Skeletal muscle satellite cell (primary cell): ENCODE measurements around the gene GPER1.
"Not testable (repeated sequence)": the region's sequence is repeated elsewhere in the genome, so short reads cannot be mapped to it uniquely, and the experiment has no call there.

Experiments
- H3K27me3 ChIP-seq: 2 replicates; pipeline ENCODE4 v1.7.0; 2013; ENCODE audit warnings: low read length; ENCODE audit not compliant: control insufficient read depth, insufficient read depth
- H3K36me3 ChIP-seq: 2 replicates; pipeline ENCODE4 v1.7.0; 2013; ENCODE audit warnings: mild to moderate bottlenecking, control low read depth, low read length; ENCODE audit not compliant: insufficient read depth
- H3K4me1 ChIP-seq: 2 replicates; pipeline ENCODE4 v1.7.0; 2013; ENCODE audit warnings: low read length; ENCODE audit not compliant: control insufficient read depth, insufficient read depth
- H3K4me2 ChIP-seq: 2 replicates; pipeline ENCODE4 v1.7.0; 2013; ENCODE audit warnings: mild to moderate bottlenecking, low read length
- H3K4me3 ChIP-seq: 2 replicates; pipeline ENCODE4 v1.7.0; 2013; ENCODE audit warnings: low read length
- H3K9ac ChIP-seq: 2 replicates; pipeline ENCODE4 v1.7.0; 2013; ENCODE audit warnings: mild to moderate bottlenecking, low read depth, low read length, moderate library complexity
- H3K9me3 ChIP-seq: replicated peaks from 2 replicates; pipeline ENCODE4 v1.7.0; 2013; ENCODE audit warnings: mild to moderate bottlenecking, control low read depth, low read length

GPER1 gene

DNA sequence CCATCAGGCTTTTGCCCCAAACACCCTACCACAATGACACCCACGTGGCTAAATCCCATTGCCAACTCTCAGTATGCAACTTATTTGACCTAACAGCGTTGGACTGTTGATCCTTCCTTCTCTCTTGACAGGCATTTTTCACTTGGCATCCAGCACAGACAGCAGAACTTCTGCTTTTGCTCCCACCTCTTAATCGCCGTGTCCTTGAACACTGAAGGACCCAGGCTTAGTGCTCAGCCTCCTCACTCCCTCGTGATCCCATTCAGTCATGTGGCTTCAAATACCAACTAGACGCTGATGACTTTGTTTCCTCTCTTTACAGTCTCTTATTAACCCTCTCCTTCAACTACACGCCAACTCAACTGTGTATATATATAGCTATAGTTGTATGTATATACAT lies 47.0 kb downstream of the GPER1 start:
- Histone ChIP-seq H3K4me2 (no peak overlapping the region), H3K27me3 (no peaks in the 10 kb centered on the region), H3K9ac (no peak overlapping the region), H3K4me3 (no peak overlapping the region), H3K4me1 (peaks cover 13% of the 10 kb centered on the region), H3K9me3 (no peaks in the 10 kb centered on the region), H3K36me3 (no peaks in the 10 kb centered on the region)

DNA sequence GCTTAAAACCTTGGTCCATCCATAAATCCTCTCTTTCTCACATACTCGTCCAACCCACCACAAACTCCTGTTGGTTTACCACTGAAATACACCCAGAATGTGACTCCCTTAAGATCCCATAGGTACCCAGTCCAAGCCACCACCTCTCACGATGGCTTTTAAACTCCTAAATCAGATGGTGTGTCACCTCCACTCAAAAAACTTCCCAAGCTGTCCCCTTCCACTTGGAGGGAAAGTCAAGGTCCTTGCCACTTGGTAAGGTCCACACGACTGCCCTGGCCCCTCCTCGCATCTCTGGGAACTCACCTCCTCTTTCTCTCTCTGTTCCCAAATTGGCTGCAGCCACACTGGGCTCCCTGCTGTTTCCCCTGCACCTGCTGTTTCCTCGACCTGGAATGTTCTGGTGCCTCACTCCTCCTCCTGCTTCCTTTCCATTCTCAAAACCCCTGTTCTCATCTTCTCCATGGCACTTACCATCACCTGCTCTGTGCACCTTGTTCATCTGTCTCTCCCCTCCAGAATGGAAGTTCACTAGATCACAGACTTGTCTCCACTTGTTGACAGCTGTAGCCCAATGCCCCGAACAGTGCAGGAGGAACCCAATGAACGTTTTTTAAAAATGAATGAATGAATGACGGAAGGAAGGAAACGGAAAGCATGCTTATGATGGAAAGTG lies 49.1 kb downstream of the GPER1 start:
- Histone ChIP-seq H3K4me1 (peaks cover 13% of the 10 kb centered on the region), H3K27me3 (no peaks in the 10 kb centered on the region), H3K4me2 (peak overlapping the region; percentile 88), H3K4me3 (peak overlapping the region; percentile 99), H3K9ac (no peak overlapping the region), H3K36me3 (no peaks in the 10 kb centered on the region), H3K9me3 (no peaks in the 10 kb centered on the region)

DNA sequence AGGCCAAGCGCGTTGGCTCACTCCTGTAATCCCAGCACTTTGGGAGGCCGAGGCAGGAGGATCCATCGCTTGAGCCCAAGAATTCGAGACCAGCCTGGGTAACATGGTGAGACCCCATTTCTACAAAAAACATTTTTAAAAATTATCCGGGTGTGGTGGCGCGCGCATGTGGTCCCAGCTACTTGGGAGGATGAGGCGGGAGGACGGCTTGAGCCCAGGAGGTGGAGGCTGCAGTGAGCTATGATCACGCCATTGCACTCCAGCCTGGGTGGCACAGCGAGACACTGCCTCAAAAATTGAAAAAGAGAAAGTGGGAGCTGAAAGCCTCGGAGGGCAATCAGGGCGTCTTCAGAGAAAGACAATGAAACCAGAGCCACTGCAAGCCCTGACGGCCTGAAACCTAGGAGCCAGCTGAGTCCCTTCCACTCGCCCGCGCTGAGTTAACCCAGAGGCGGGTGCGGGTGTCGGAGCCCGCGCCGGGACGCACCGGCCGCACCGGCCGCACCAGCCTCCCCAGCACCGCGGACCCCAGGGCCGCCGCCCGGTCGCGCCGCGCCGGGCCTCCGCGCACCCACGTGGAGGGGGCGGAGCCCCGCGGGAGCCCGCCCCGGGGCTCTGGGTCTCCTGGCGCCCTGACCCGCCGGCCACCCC lies 49.7 kb downstream of the GPER1 start:
- Histone ChIP-seq H3K9ac (peak overlapping the region; percentile 76), H3K4me3 (peak overlapping the region; percentile 99), H3K36me3 (no peaks in the 10 kb centered on the region)

DNA sequence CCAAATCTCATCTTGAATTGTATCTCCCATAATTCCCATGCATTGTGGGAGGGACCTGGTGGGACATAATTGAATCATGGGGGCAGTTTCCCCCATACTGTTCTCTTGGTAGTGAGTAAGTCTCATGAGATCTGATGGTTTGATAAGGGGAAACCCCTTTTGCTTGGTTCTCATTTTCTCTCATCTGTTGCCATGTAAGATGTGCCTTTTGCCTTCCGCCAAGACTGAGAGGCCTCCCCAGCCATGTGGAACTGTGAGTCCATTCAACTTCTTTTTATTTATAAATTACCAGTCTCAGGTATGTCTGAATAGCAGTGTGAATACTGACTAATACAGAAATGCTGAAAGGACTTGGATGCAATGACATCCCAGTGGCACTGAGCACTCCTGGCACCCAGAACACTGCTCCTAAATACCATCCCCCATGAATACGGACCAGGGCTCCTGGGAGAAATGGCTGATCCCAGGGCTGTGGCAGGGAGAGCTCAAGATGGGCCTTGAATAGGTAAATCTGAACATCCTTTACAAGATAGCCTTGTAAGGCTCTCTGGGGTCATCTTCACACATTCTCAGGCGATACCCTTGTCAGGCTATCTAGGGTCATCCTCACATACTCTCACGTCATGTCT lies 52.7 kb downstream of the GPER1 start:
- Histone ChIP-seq H3K9me3 (no peaks in the 10 kb centered on the region), H3K27me3 (no peaks in the 10 kb centered on the region), H3K9ac (no peak overlapping the region), H3K4me3 (no peak overlapping the region), H3K4me1 (peaks cover 13% of the 10 kb centered on the region), H3K4me2 (no peak overlapping the region), H3K36me3 (no peaks in the 10 kb centered on the region)

More for the DNA sequence above, 49.7 kb downstream of the GPER1 start:
- Histone ChIP-seq H3K27me3 (no peaks in the 10 kb centered on the region), H3K4me2 (peak overlapping the region; percentile 88), H3K4me1 (peaks cover 13% of the 10 kb centered on the region), H3K9me3 (no peaks in the 10 kb centered on the region)

DNA sequence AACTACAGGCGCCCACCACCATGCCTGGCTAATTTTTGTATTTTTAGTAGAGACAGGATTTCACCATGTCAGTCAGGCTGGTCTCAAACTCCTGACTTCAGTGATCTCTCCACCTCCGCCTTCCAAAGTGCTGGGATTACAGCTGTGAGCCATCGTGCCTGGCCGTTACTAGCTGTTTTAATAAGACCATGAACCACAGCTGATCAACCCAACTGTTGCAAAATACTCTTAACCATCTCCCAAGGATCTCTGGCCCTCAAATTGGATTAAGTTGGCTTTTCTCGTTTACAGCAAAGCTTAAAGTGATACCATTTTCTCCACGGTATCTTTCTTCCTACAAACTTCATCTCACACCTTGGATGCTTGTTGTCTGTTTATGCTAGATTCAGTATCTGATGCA lies 53.7 kb downstream of the GPER1 start:
- Histone ChIP-seq H3K9ac (no peak overlapping the region), H3K4me2 (no peak overlapping the region), H3K36me3 (no peaks in the 10 kb centered on the region), H3K9me3 (no peaks in the 10 kb centered on the region), H3K4me1 (peaks cover 13% of the 10 kb centered on the region), H3K27me3 (no peaks in the 10 kb centered on the region), H3K4me3 (no peak overlapping the region)

DNA sequence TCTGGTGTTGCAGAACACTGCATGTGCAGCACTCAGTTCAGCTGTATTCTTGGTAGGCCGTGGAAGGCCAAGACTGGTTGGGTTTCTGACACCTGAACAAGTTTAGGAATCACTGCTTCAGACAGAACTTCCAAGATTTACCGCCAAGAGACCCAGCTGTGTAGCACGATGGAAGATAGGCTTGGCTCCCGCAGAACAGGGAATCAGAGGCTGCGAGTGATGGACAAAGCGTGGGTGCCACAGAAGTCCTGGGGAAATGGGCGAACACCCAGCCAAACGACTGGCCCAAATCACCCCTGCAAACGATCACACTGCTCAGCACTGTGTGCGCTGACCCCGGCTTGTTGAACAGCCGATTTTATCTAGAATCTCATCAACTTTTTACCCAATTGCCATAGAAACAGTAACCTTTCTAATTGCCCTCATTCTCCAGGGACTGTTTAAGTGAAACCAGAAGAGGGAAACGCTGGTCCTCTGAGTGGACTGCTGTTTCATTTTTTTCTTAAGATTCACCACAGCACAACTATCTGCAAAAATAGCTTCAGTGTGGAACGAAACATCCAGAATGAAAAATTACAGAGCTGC lies 54.2 kb downstream of the GPER1 start:
- no peak overlapping the region for H3K4me3 ChIP-seq
- H3K9me3 ChIP-seq = no peaks in the 10 kb centered on the region
- H3K27me3 ChIP-seq = no peaks in the 10 kb centered on the region
- no peak overlapping the region for H3K4me2 ChIP-seq
- H3K9ac ChIP-seq = no peak overlapping the region
- no peaks in the 10 kb centered on the region for H3K36me3 ChIP-seq
- H3K4me1 ChIP-seq = peaks cover 8% of the 10 kb centered on the region

DNA sequence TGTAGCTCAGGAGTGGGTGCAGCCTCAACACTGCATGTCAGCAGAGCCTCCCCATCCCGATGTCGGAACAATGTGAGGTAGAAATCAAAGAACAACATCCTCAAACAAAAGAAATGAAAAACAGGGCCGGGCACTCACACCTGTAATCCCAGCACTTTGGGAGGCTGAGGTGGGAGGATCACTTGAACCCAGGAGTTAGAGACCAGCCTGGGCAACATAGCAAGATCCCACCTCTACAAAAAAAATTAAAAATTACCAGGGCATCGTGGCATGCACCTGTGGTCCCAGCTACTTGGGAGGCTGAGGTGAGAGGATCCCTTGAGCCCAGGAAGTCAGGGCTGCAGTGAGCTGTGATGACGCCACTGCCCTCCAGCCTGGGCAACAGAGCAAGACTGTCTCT lies 55.1 kb downstream of the GPER1 start:
- H3K4me3 ChIP-seq, H3K9me3 ChIP-seq, H3K36me3 ChIP-seq, H3K4me2 ChIP-seq, H3K27me3 ChIP-seq, H3K9ac ChIP-seq, H3K4me1 ChIP-seq: not testable (repeated sequence)
